A673 (cell line): ENCODE measurements around the gene FAM163B. TPM values are rescaled to one million over a fixed set of nuclear protein-coding genes. Genes with fewer than 3 reads are reported as not detected.

Experiments
- BruUV-seq: library from RNA; stranded (reverse); fragments of 400-500 nt; replicated peaks from 2 replicates; lab custom pipeline; 2021; lab: Mats Ljungman, UMichigan
- CTCF ChIA-PET: fragments of 300-600 bp; sonication (Branson Sonifier 250); formaldehyde crosslinking; loops from one replicate; lab custom pipeline; 2022; ENCODE audit warnings: antibody characterized with exemption; lab: Charles Lee
- POLR2A ChIA-PET: fragments of 300-600 bp; sonication (Branson Sonifier 250); formaldehyde crosslinking; loops from one replicate; lab custom pipeline; 2022; ENCODE audit warnings: antibody characterized with exemption; ENCODE audit not compliant: low non-redundant PET; lab: Charles Lee
- DNase-seq: peaks from one replicate; pipeline ENCODE4 v3.0.0-alpha.2; 2015; ENCODE audit warnings: low spot score
- H3K27ac ChIP-seq: fragments of 200-600 bp; sonication (generic); 2 replicates; pipeline ENCODE4 v1.5.1; 2016; ENCODE audit warnings: mixed run types, low read depth, mild to moderate bottlenecking, mixed read lengths, antibody characterized with exemption, low read length; ENCODE audit not compliant: poor library complexity, severe bottlenecking
- H3K27me3 ChIP-seq: fragments of 200-600 bp; sonication (generic); replicated peaks from 2 replicates; pipeline ENCODE4 v1.6.1; 2017; ENCODE audit warnings: mixed run types, low read depth, mild to moderate bottlenecking, mixed read lengths, antibody characterized with exemption, low read length; ENCODE audit not compliant: insufficient read depth, poor library complexity
- H3K36me3 ChIP-seq: fragments of 200-600 bp; sonication (generic); 2 replicates; pipeline ENCODE4 v1.6.1; 2016; ENCODE audit warnings: mixed run types, mild to moderate bottlenecking, mixed read lengths, antibody characterized with exemption, low read length; ENCODE audit not compliant: insufficient read depth, poor library complexity, severe bottlenecking
- H3K4me1 ChIP-seq: fragments of 200-600 bp; sonication (generic); 2 replicates; pipeline ENCODE4 v1.6.1; 2017; ENCODE audit warnings: mixed run types, mild to moderate bottlenecking, mixed read lengths, antibody characterized with exemption, low read length; ENCODE audit not compliant: insufficient read depth, poor library complexity, severe bottlenecking
- H3K4me3 ChIP-seq: fragments of 200-600 bp; sonication (generic); 2 replicates; pipeline ENCODE4 v1.5.1; 2016; ENCODE audit warnings: low read depth, mixed run types, mild to moderate bottlenecking, mixed read lengths, low read length; ENCODE audit not compliant: poor library complexity, severe bottlenecking
- H3K9me3 ChIP-seq: fragments of 200-600 bp; sonication (generic); 2 replicates; pipeline ENCODE4 v1.6.1; 2016; ENCODE audit warnings: mixed run types, low read depth, mild to moderate bottlenecking, mixed read lengths, antibody characterized with exemption, low read length; ENCODE audit not compliant: poor library complexity, severe bottlenecking
- CTCF ChIP-seq: fragments of 300-800, 200-600 bp; sonication (generic); conservative IDR thresholded peaks from 2 replicates; pipeline ENCODE4 v1.5.1; 2017; ENCODE audit warnings: low read depth, mild to moderate bottlenecking, antibody characterized with exemption, low read length, moderate library complexity, mixed read lengths
- EZH2 ChIP-seq: fragments of 200-600 bp; sonication (generic); IDR thresholded peaks from 2 replicates; pipeline ENCODE4 v1.6.1; 2017; ENCODE audit warnings: borderline replicate concordance, low read depth, mild to moderate bottlenecking, mixed read lengths, antibody characterized with exemption, low read length; ENCODE audit not compliant: poor library complexity, severe bottlenecking
- intact Hi-C: fragments of 100-400 bp; cut with micrococcal nuclease; formaldehyde crosslinking; loops from one replicate; pipeline ENCODE4 v1.10.0; 2022; ENCODE audit not compliant: unreplicated experiment
- total RNA-seq: library from RNA; stranded (reverse); gene quantifications from 2 replicates; pipeline ENCODE4 v1.2.3, GENCODE V29; 2021

The FAM163B gene
- total RNA-seq, 1 experiment from 2014 or later: not detected

- Histone ChIP-seq H3K4me3 (no peak overlapping the region), H3K36me3 (no peaks in the 10 kb centered on the region), H3K4me1 (no peaks in the 10 kb centered on the region), H3K27me3 (peaks cover 84% of the 10 kb centered on the region), H3K9me3 (no peaks in the 10 kb centered on the region), H3K27ac (no peak overlapping the region)
- no peak for DNase-seq
- CTCF ChIA-PET: no interaction called here
- POLR2A ChIA-PET: no interaction called here
- TF ChIP-seq CTCF (no peak), EZH2 (no peak)
- BruUV-seq: no TSS peak
- intact Hi-C loops: no loop called here
Observed at GRCh38 chr9:133616643-133617405, 7.6 kb upstream of the FAM163B start.

GRCh38 chr9:133615606-133616188, 6.5 kb upstream of the FAM163B start:
- no peak for DNase-seq
- no peaks in the 10 kb centered on the region for H3K36me3 ChIP-seq
- ChIA-PET CTCF (no interaction called here), POLR2A (no interaction called here)
- peaks cover 86% of the 10 kb centered on the region for H3K27me3 ChIP-seq
- H3K4me1 ChIP-seq: no peaks in the 10 kb centered on the region
- no peaks in the 10 kb centered on the region for H3K9me3 ChIP-seq
- TF ChIP-seq CTCF (no peak), EZH2 (no peak)
- BruUV-seq: no TSS peak
- H3K27ac ChIP-seq: no peak overlapping the region
- intact Hi-C loops: no loop called here
- no peak overlapping the region for H3K4me3 ChIP-seq

GRCh38 chr9:133615186-133615585, 6.0 kb upstream of the FAM163B start:
- no TSS peak for BruUV-seq
- Histone ChIP-seq H3K4me3 (no peak overlapping the region), H3K27me3 (peaks cover 87% of the 10 kb centered on the region), H3K9me3 (no peaks in the 10 kb centered on the region), H3K4me1 (no peaks in the 10 kb centered on the region), H3K36me3 (no peaks in the 10 kb centered on the region), H3K27ac (no peak overlapping the region)
- POLR2A ChIA-PET: no interaction called here
- intact Hi-C loops: no loop called here
- DNase-seq: no peak
- CTCF ChIA-PET: no interaction called here
- TF ChIP-seq EZH2 (no peak), CTCF (no peak)
